GM18511 (cell line): Measurements from ENCODE around the gene MYBPC1.
"Not testable (repeated sequence)": the region's sequence is repeated elsewhere in the genome, so short reads cannot be mapped to it uniquely, and the experiment has no call there.

ENCODE experiments used
- ATAC-seq: cut with Tn5 transposase; IDR thresholded peaks from one replicate; pipeline ENCODE4 v1.9.1; 2021; ENCODE audit warnings: mild to moderate bottlenecking, moderate library complexity; ENCODE audit not compliant: unreplicated experiment

Gene MYBPC1, protein sequence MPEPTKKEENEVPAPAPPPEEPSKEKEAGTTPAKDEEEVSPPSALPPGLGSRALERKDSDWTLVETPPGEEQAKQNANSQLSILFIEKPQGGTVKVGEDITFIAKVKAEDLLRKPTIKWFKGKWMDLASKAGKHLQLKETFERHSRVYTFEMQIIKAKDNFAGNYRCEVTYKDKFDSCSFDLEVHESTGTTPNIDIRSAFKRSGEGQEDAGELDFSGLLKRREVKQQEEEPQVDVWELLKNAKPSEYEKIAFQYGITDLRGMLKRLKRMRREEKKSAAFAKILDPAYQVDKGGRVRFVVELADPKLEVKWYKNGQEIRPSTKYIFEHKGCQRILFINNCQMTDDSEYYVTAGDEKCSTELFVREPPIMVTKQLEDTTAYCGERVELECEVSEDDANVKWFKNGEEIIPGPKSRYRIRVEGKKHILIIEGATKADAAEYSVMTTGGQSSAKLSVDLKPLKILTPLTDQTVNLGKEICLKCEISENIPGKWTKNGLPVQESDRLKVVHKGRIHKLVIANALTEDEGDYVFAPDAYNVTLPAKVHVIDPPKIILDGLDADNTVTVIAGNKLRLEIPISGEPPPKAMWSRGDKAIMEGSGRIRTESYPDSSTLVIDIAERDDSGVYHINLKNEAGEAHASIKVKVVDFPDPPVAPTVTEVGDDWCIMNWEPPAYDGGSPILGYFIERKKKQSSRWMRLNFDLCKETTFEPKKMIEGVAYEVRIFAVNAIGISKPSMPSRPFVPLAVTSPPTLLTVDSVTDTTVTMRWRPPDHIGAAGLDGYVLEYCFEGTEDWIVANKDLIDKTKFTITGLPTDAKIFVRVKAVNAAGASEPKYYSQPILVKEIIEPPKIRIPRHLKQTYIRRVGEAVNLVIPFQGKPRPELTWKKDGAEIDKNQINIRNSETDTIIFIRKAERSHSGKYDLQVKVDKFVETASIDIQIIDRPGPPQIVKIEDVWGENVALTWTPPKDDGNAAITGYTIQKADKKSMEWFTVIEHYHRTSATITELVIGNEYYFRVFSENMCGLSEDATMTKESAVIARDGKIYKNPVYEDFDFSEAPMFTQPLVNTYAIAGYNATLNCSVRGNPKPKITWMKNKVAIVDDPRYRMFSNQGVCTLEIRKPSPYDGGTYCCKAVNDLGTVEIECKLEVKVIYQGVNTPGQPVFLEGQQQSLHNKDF

DNA sequence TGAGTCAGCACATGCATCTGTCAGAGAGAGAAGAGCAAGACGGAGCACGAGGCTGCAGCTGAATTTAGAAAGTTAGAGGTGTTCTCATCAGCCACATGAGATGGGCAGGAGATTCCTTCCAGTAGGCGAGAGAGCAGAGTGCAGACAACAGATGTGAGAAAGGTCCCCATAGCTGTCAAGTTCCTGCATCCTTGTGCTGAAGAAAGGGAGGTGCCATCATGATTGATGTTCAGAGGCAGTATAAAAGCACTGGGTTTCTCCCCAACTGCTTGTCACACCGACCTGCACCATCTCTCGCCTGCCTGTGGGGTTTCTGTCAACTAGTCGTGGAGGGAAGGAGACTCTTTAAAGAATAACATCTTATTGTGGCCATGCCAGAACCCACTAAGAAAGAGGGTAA, at the start of gene MYBPC1:
MYBPC1 (plus strand) TSS at position 272 of the 400 bp plus-strand sequence; CDS start at position 372, 100 bp downstream.
- ATAC-seq = no peak

DNA sequence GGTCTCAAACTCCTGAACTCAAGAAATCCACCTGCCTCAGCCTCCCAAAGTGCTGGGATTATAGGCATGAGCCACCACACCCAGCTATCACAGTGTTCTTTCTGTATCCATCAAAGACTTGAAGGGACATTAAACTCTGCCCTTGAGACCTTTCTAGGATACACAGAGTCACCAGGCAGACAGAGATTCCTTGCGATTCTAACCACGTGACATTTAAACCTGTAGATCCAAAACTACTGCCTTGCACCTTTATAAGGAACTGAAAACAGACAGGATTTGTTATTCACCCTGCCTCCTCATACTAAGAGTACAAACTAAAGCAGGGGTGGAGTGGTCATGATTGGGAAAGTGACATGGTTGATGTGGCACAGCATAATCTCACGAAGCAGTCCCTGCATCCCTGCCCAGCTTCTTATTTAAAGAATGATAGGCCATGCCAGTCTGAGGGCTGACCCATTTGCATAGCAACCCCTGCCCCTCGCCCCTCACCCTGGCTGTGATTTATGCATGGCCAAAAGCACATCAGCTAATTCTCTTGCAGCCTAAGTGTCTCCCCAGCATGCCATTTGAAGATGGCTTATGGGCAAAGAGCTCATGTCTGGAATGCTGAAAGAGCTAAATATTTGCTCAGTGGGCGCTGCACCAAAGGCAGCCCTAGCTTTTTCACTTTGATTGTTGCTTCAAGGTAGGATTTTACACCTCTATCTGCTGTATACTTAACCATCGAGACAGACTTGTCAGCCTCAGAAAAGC, 43.2 kb upstream of the MYBPC1 start:
- ATAC-seq = no peak

DNA sequence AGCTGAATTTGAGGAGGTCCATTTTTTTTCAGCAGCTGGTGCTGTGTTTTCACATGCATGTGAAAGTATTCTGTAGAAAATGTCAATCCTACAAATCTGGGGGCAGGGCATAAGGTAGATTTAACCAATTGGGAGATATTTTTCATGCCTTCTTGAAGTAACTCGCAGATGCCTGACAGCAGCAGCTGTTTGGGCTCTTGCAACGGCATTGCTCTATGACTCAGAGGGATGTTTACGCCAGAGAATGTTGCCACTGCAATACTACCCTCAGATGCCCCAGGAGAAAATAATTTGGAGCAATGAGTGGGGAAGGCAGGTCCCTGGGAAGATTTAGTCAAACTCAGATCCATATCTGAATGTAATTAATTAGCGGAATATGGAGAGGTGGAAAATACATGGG, 42.5 kb upstream of the MYBPC1 start:
- no peak for ATAC-seq

DNA sequence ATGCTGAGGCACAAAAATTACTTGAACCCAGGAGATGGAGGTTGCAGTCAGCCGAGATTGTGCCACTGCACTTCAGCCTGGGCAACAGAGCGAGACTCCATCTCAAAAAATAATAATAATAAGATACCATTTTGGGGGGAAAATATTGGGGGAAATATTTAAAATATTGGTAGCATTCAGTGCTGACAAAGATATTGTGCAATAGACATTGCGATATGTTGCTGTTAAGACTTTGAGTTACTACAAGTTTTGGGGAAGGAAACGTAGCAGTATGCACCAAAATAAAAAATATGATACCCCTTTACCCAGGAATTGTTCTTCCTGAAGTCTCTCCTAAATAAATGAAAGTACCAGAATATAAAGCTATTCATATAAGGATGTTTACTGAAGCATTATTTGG, 37.7 kb upstream of the MYBPC1 start:
- no peak for ATAC-seq

DNA sequence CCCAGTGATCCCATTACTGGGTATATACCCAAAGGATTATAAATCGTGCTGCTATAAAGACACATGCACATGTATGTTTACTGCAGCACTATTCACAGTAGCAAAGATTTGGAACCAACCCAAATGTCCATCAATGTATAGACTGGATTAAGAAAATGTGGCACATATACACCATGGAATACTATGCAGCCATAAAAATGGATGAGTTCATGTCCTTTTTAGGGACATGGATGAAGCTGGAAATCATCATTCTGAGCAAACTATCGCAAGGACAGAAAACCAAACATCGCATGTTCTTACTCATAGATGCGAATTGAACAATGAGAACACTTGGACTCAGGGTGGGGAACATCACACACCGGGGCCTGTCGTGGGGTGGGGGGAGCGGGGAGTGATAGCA, 36.0 kb upstream of the MYBPC1 start:
- not testable (repeated sequence) for ATAC-seq

DNA sequence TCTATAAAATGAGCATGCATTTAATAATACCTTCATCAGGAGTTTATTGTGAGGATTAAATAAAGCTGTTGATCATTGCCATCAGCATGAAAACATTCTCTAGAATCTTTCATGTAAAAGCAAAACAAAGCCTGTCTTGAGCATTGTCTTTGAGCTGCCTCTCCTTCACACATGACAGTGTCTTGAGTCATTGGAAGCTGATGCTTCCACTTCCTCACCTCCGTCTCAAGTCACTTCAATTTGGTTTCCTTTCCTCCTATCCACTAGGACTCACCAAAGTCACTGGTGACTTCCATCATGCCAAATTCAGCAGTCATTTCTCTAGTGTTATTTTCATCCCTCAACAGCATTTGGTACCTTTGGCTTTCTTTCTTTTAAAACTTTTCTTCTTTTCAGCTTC, 31.6 kb upstream of the MYBPC1 start:
- ATAC-seq = no peak

DNA sequence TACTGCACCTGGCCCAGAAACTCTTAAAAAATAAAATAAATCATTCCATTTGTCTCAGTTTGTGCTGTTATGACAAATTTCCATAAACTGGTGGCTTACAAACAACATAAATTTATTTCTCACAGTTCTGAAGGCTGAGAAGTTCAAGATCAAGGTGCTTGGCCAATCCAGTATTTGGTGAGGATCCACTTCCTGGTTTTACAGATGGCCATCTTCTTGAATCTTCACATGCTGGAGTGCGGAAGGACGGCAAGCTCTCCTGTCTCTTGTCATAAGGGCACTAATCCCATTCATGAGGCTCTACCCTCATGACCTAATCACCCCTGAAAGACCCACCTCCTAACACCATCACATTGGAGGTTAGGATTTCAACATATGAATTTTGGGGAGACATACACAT, 29.9 kb upstream of the MYBPC1 start:
- ATAC-seq = no peak

DNA sequence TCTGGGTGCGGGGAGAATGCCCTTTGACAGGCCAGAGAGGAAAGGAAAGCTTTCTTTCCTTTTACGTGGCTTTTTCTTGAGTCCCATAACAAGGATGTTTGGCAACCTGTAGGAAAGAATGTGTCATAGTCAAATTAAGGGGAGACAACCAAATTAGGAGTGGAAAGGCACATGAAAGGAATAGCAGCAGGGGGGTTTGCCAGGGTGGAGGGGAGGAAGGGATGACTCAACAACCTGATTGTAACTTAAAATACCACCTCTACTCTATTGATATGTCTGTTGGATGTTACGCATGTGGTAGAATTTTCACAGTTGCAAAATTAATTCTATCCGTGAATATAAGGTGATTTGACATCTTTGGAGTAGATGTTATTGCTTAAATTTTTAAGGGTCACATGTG, 28.5 kb upstream of the MYBPC1 start:
- no peak for ATAC-seq

DNA sequence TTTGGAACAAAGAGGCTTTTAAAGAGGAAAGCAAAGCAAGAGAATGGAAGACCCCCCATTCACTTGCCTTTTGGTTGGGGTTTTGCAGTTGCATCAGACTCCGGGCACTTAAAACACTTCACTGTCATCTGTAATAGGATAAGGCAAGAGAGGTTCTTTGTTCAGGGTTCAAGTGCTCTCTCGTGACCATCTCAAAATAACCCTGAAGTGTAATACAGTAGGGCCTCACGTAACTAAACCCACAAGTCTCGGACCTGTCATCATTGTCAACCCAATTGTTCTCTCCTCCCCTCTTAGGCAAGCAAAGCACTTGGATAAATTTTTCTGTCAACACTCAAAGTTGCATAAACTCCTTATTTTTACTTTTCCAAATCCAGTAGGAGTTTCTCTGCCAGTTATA, 26.9 kb upstream of the MYBPC1 start:
- ATAC-seq = no peak

DNA sequence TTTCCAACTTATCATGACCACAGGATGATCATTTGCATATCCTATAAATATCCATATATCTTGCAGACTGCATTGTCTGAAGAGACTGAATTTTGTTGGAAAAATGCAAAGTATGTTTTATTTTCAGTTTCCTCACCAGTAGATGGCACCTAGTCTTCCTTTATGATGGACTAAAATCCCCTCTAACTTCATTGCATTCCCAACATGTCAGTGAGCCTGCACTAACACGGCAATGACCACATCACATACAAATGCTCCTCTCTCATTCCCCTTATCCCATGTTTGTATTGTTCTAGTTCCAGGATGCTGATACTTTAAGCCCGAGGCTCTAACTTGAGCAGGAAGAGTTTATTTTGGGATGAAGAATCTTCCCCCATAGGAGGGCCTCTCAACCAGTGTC, 24.7 kb upstream of the MYBPC1 start:
- ATAC-seq = no peak

DNA sequence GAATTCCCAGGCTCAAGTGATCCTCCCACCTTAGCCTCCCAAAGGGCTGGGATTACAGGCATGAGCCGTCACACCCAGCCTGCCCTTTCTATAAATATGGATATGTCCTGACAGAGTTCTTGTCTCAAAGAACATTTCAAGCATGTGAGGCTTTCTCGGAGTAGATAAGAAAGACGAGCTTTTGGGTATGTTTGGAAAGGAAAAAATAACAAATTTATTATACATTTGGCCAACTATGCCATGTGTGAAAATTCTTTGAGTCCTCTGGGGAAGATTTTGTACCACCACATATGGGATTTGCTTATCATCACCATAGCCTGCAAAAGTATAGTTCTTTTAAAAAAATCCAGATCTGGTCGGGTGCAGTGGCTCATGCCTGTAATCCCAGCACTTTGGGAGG, 23.7 kb upstream of the MYBPC1 start:
- ATAC-seq = no peak

DNA sequence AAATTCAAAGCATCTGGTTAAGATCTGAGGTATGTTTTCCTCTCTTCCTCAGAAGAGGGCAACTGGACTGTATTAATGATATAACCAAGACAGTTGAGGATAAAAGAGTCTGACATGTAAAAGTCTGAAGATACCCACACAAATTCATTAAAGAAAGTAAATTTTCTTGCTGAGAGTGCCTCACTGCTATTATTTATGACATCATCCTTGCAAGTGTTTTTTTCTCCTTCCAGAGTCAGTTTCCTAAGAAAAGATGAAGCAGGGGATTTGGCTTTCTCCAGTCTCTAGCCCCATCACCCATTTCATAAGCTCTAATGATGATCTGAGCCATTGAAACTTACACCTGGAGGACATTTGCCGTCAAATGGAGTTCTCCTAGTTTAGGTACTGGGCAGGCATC, 21.0 kb upstream of the MYBPC1 start:
- no peak for ATAC-seq

DNA sequence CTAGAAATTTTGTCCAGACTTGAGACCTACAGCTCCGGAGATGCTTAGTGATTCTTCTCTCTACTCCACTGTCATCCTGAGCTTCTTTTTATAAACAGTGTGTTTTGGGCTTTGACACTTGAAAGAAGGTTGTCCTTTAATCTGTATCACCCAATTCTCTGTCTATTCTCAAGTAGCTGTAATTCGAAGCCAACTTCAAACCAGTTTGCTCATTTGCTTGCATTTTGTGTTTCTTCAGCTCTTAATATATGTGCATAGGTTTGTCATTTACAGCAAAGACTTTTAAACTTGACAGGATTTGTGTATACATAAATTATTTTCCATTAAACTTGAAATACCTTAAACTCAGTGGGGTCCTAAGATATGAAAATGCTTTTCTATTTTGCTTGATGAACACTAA, 16.4 kb upstream of the MYBPC1 start:
- ATAC-seq = no peak

DNA sequence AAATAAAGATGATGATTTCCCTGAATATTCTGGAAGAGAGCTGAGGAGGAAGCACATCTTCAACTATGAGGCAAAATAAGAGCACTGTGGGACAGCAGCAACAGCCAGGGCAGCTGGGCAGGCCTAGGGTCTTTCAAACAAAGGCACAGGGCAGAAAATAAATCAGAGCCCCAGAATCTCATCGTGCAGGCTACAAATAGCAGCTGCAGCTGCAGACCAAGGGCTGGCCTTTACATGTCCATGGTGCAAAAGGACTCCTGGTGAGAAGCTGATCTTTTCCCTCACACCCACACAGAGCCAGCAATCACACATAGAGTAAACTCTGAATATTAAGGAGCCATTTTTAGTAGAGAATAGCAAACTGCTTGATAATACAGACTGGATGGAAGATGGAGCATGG, 13.6 kb upstream of the MYBPC1 start:
- no peak for ATAC-seq

DNA sequence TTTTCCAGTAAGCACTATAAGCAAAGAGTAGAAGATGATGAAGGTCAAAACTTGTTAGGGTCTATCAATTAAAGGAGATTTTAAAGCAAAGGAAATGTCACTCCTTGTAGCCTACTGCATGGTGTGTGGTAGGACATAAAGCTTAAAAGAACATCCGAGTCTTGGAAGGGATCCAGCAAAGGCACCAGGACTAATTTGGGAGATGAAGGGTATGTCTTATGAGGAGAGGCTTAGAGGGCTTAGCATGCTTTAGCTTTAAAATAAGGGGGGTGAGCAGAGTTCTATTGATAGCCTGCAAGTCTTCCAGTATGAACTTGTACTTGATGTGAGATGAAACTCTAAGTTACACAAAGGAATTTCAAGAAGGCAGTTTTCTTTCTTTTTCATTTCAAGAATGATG, 11.8 kb upstream of the MYBPC1 start:
- no peak for ATAC-seq

DNA sequence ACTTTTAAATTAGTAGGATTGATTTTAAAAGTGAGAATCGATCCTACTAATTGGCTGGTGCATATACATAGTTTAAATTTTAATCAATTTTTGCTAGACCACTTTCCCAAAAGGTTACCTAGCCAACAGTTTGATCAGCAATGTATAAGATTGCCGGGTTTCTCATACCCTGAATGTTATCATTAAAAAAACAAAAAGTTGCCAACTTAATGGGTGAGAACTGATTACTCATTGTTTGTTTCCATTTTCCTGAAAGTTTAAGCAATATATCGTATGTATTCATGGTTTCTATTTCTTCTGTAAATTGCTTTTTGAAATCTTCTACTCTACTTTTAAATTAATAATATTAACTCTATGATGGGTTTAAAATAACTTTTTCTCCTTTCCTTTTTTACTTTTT, 4.4 kb upstream of the MYBPC1 start:
- ATAC-seq = no peak

DNA sequence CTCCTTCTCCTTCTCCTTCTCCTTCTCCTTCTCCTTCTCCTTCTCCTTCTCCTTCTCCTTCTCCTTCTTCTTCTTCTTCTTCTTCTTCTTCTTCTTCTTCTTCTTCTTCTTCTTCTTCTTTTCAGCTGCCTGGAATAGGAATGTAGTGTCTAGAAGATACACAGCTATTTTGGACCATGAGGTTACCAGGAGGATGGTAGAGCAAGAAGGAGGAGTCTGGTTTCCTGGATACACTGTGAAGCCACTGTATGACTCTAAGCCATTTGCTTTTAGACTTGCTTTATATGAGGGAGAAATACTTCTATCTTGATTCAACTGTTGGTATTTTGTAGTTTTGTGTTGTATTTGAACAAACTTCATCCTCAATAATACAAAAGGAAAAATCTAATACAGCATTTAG, 3.0 kb upstream of the MYBPC1 start:
- no peak for ATAC-seq

DNA sequence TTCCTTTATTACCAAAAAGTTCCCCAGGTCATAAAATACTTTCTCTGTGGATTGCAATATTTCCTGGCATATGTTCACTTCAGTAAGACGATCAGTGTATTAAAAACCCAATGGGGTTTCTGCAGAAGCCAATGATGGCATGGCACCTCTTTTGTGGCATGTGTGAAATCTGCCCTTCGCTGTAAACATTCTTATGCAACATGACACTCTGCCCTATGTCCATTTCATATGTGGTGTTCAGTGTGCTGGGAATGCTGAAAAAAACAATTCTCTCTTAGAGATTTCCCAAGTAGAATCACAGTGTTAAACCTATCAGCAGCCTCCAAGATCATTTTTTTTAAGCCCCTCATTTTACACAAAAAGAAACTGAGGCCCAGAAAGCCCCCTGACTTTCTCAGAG, 2.3 kb upstream of the MYBPC1 start:
- no peak for ATAC-seq

DNA sequence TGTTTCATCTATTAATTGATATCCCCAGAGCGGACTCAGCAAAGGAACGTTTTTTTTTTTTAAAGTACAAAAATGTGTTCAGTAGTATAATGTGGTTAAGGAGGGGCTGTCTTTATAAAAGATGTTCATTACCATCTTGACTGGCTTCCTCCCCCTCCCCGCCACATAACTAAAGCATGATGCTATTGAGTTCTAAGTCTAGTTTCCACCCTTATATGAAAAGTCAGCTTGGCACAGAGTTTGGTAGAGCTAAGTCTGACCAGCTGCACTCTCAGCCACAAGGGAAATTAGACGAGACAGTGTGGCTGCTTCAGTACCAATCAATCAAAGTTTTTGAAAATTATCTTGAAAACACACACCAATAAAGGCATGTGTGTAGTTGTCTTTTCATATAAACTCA, 1.9 kb upstream of the MYBPC1 start:
- no peak for ATAC-seq

DNA sequence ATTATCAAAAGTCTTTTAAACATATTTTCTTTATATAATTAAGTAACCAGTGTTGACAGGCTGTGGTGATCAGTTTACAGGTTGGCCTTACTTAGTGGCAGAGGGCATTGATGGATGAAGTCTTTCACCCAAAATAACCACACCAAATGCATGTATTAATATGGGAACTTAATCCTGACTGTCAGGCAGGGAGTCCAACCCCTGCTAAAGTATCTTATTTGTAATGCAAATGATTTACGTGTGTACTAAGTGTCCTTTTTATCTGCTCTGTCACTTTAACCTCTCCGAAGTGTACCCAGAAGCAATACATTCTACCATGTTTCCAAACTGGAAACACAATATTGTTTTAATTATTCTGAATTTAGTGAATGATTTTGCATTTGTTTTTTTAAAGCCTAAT, 1.4 kb downstream of the MYBPC1 start:
- ATAC-seq = no peak

DNA sequence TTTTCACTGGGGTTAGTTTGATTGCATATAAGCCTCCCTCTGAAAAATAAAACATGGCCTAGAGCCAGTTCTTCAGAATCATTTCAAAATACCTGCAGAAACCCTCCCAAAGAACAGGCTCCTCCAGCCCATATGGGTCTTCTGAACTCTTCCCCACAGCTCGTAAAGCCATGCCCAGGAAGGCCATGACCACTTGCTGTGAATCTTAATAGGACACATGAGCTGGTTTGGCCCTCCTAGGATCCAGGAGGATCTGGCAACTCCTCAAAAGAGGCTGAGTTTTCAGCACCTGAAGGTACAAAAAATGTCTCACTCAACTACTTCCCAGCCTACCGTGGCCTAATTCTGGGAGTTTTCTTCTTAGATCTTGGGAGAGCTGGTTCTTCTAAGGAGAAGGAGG, 2.4 kb downstream of the MYBPC1 start:
- ATAC-seq = no peak
